HCT116 (cell line): ENCODE results near the gene SMTN. TPM values are rescaled to one million over a fixed set of nuclear protein-coding genes. Genes with fewer than 3 reads are reported as not detected.

ENCODE experiments used
- ATAC-seq: fragments of 200-7000 bp; cut with Tn5 transposase; 2 replicates; pipeline ENCODE4 v1.9.1; 2020; ENCODE audit warnings: mild to moderate bottlenecking, moderate library complexity
- BruUV-seq: library from RNA; stranded (reverse); fragments of 400-500 nt; replicated peaks from 2 replicates; lab custom pipeline; 2021; lab: Mats Ljungman, UMichigan
- CTCF ChIA-PET: fragments of 300-600 bp; sonication (Branson Sonifier 250); formaldehyde crosslinking; loops from one replicate; lab custom pipeline; 2021; ENCODE audit warnings: antibody characterized with exemption; lab: Charles Lee
- POLR2A ChIA-PET: fragments of 300-600, 350-600 bp; sonication (Branson Sonifier 250); formaldehyde crosslinking; loops from one replicate; lab custom pipeline; 2021; ENCODE audit warnings: antibody characterized with exemption; lab: Charles Lee
- RAD21 ChIA-PET, 2 experiments: fragments of 300-600 bp; sonication (Branson Sonifier 250); formaldehyde crosslinking; loops; one replicate each; lab custom pipeline; 2023; ENCODE audit warnings: low total read pairs in 2 of 2; ENCODE audit not compliant: uncharacterized antibody in 2 of 2, unreplicated experiment in 2 of 2, low non-redundant PET in 1 of 2; lab: Charles Lee
- DNase-seq: peaks from one replicate; pipeline ENCODE4 v3.0.0-alpha.2; 2010; ENCODE audit warnings: low read depth, low spot score
- H2AFZ ChIP-seq: fragments of 200-600 bp; shearing (Covaris generic), sonication (generic); 2 replicates; pipeline ENCODE4 v1.6.1; 2017; ENCODE audit warnings: low read depth, mixed run types, mixed read lengths, antibody characterized with exemption, low read length; ENCODE audit not compliant: poor library complexity, severe bottlenecking
- H3K27ac ChIP-seq: 2 replicates; pipeline ENCODE4 v1.5.1; 2012; ENCODE audit warnings: low read depth, low read length
- H3K27me3 ChIP-seq: fragments of 200-600 bp; sonication (generic); 2 replicates; pipeline ENCODE4 v1.6.1; 2016; ENCODE audit warnings: mixed run types, low read length, mixed read lengths; ENCODE audit not compliant: insufficient read depth
- H3K36me3 ChIP-seq, 2 experiments: fragments of 200-500 bp in 1 of 2; fragments of 200-600 bp in 1 of 2; sonication (Bioruptor generic) in 1 of 2; sonication (generic) in 1 of 2; 2 replicates each; pipeline versions ENCODE4 v1.5.1 to v1.6.1; 2014 to 2016; ENCODE audit warnings: low read length in 2 of 2, inconsistent platforms in 1 of 2, mixed read lengths in 1 of 2, mixed run types in 1 of 2; ENCODE audit not compliant: insufficient read depth in 2 of 2, control insufficient read depth in 1 of 2
- H3K4me1 ChIP-seq, 2 experiments: fragments of 200-600 bp in 1 of 2; sonication (generic) in 1 of 2; 2 replicates each; pipeline versions ENCODE4 v1.5.1 to v1.6.1; 2012 to 2017; ENCODE audit warnings: low read length in 2 of 2, inconsistent platforms in 1 of 2, mild to moderate bottlenecking in 1 of 2, mixed read lengths in 1 of 2, mixed run types in 1 of 2, moderate library complexity in 1 of 2; ENCODE audit not compliant: insufficient read depth in 2 of 2, control insufficient read depth in 1 of 2
- H3K4me2 ChIP-seq: fragments of 200-600 bp; sonication (generic); 2 replicates; pipeline ENCODE4 v1.6.1; 2017; ENCODE audit warnings: mixed run types, low read length, mixed read lengths
- H3K4me3 ChIP-seq, 2 experiments: fragments of 200-600 bp in 1 of 2; sonication (generic) in 1 of 2; replicated peaks in 1 of 2; 2 replicates each; pipeline ENCODE4 v1.5.1; 2011 to 2016; ENCODE audit warnings: low read length in 2 of 2, control low read depth in 1 of 2, low read depth in 1 of 2, mild to moderate bottlenecking in 1 of 2, mixed read lengths in 1 of 2, mixed run types in 1 of 2
- H3K79me2 ChIP-seq: fragments of 200-600 bp; sonication (generic); 2 replicates; pipeline ENCODE4 v1.6.1; 2017; ENCODE audit warnings: mild to moderate bottlenecking, mixed run types, low read length, moderate library complexity, mixed read lengths; ENCODE audit not compliant: insufficient read depth
- H3K9ac ChIP-seq: fragments of 200-600 bp; sonication (generic); 2 replicates; pipeline ENCODE4 v1.6.1; 2016; ENCODE audit warnings: low read length, mixed read lengths
- H3K9me2 ChIP-seq: fragments of 200-600 bp; sonication (generic), shearing (Covaris generic); 2 replicates; pipeline ENCODE4 v1.6.1; 2017; ENCODE audit warnings: mixed run types, mild to moderate bottlenecking, moderate library complexity; ENCODE audit not compliant: insufficient read depth
- H3K9me3 ChIP-seq, 2 experiments: fragments of 200-500 bp in 1 of 2; fragments of 200-600 bp in 1 of 2; sonication (Bioruptor generic) in 1 of 2; sonication (generic) in 1 of 2; 2 replicates each; pipeline ENCODE4 v1.6.1; 2014 to 2017; ENCODE audit warnings: low read length in 2 of 2, mixed read lengths in 2 of 2, inconsistent platforms in 1 of 2, low read depth in 1 of 2, mild to moderate bottlenecking in 1 of 2, mixed run types in 1 of 2, moderate library complexity in 1 of 2; ENCODE audit not compliant: control insufficient read depth in 1 of 2, insufficient read depth in 1 of 2
- H4K20me1 ChIP-seq: fragments of 200-600 bp; sonication (generic), shearing (Covaris generic); 2 replicates; pipeline ENCODE4 v1.6.1; 2017; ENCODE audit warnings: mixed run types, mild to moderate bottlenecking, moderate library complexity; ENCODE audit not compliant: insufficient read depth
- POLR2A ChIP-seq: IDR thresholded peaks from 2 replicates; pipeline ENCODE4 v1.7.0; 2011; ENCODE audit warnings: borderline replicate concordance; ENCODE audit not compliant: insufficient read depth, insufficient read length; ENCODE audit errors: extremely low read depth
- SP1 ChIP-seq: IDR thresholded peaks from 2 replicates; pipeline ENCODE4 v1.6.1; 2012; ENCODE audit warnings: low read depth
- intact Hi-C: fragments of 100-400 bp; cut with micrococcal nuclease; formaldehyde crosslinking; loops from 2 replicates; pipeline ENCODE4 v1.10.0; 2022
- total RNA-seq: library from RNA; stranded (reverse); gene quantifications from one replicate; pipeline ENCODE4 v1.2.1, GENCODE V29; 2021; ENCODE audit not compliant: unreplicated experiment
- TF ChIP-seq, protein P1 (sequence below): IDR thresholded peaks from 2 replicates; pipeline ENCODE4 v1.6.1; 2012
- TF ChIP-seq, protein P2 (sequence below), 3 experiments: fragments of 200-600 bp in 1 of 3; sonication (generic) in 1 of 3; IDR thresholded peaks in 2 of 3; conservative IDR thresholded peaks in 1 of 3; 2 replicates each; pipeline ENCODE4 v1.5.1; 2012 to 2017; ENCODE audit warnings: low read depth in 2 of 3, low read length in 2 of 3, antibody characterized with exemption in 1 of 3, borderline replicate concordance in 1 of 3, control low read depth in 1 of 3, mild to moderate bottlenecking in 1 of 3, mixed read lengths in 1 of 3, mixed run types in 1 of 3, moderate library complexity in 1 of 3; ENCODE audit not compliant: insufficient read depth in 1 of 3

SMTN gene
- total RNA-seq, 1 experiment from 2014 or later: 148 TPM

DNA sequence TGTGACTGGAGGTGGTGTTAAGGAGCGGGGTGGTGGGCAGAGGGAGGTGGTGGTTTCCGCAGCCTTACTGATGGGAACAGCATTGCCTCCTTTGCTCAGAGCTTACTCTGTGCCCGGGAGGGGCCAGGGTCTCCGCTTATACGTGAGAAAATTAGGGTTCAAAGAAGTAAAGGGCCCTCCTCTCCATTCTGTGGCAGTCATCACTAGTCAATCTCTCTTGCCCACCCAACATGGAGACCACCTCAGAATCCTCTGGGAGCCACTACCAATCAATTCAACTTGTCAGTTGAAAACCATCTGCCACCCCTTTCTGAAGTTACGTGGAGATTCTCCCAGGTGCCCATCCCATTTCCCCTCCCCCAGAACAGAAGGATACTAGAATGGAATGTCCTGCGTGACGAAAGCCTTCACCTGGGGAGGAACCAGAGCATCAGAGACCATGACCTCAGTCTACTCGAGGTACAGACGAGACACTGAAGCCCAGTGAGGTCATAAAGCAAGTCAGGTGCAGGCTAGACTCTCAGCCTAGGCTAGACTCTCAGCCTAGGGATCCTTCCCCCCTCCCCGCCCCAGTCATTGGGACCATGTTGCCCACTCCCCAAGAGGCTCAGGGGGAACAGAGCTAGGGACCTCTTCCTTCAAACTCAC is 24.3 kb downstream of the SMTN start:
- peaks cover 2 to 15% of the 10 kb centered on the region in 2 experiments; a peak in 2 of 4 replicates for H3K36me3 ChIP-seq
- H3K27ac ChIP-seq: 0 out of 2 replicates have a peak overlapping the region, but pooled peaks have one; percentile 75
- no peaks in the 10 kb centered on the region for H4K20me1 ChIP-seq
- no peak for DNase-seq
- no peaks in the 10 kb centered on the region; the same call in 1 of the 2 replicates for H3K79me2 ChIP-seq
- intact Hi-C loops: no loop called here
- peak overlapping the region; percentile 99; the same call in 1 of the 2 replicates for H3K4me2 ChIP-seq
- CTCF ChIA-PET: no interaction called here
- H3K9me2 ChIP-seq: no peaks in the 10 kb centered on the region
- H2AFZ ChIP-seq: no peak overlapping the region
- H3K4me1 ChIP-seq: peaks cover 14 to 32% of the 10 kb centered on the region in 2 experiments; a peak in 3 of 4 replicates
- no TSS peak for BruUV-seq
- H3K27me3 ChIP-seq: no peaks in the 10 kb centered on the region
- no peak overlapping the region for H3K4me3 ChIP-seq
- no peak for ATAC-seq
- RAD21 ChIA-PET: no interaction called here
- no peaks in the 10 kb centered on the region for H3K9me3 ChIP-seq
- TF ChIP-seq, protein P1, sequence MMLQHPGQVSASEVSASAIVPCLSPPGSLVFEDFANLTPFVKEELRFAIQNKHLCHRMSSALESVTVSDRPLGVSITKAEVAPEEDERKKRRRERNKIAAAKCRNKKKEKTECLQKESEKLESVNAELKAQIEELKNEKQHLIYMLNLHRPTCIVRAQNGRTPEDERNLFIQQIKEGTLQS: no peak
- TF ChIP-seq POLR2A (no peak), SP1 (no peak)
- TF ChIP-seq, protein P2, sequence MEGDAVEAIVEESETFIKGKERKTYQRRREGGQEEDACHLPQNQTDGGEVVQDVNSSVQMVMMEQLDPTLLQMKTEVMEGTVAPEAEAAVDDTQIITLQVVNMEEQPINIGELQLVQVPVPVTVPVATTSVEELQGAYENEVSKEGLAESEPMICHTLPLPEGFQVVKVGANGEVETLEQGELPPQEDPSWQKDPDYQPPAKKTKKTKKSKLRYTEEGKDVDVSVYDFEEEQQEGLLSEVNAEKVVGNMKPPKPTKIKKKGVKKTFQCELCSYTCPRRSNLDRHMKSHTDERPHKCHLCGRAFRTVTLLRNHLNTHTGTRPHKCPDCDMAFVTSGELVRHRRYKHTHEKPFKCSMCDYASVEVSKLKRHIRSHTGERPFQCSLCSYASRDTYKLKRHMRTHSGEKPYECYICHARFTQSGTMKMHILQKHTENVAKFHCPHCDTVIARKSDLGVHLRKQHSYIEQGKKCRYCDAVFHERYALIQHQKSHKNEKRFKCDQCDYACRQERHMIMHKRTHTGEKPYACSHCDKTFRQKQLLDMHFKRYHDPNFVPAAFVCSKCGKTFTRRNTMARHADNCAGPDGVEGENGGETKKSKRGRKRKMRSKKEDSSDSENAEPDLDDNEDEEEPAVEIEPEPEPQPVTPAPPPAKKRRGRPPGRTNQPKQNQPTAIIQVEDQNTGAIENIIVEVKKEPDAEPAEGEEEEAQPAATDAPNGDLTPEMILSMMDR (IDR thresholded peaks at IDR 0.05 in 2 of 3, conservative IDR thresholded peaks at IDR 0.05 in 1 of 3; ENCODE audit: borderline replicate concordance in 1 of 3, insufficient read depth in 1 of 3, low read depth in 2 of 3, low read length in 2 of 3): no peak
- TF ChIP-seq, all 23 proteins: peak for 0
- POLR2A ChIA-PET: interaction anchor here (0.6 kb wide), 1 partner anchor 440 kb away, joined by 3 read pairs; no protein-coding TSS in a partner anchor
- no peak overlapping the region for H3K9ac ChIP-seq
